Fibroblast of pulmonary artery (primary cell): ENCODE data around the gene RBM6.

Experiments
- DNase-seq: peaks from one replicate; pipeline ENCODE4 v3.0.0-alpha.2; 2010; ENCODE audit warnings: low read depth
- H3K4me3 ChIP-seq: replicated peaks from 2 replicates; pipeline ENCODE4 v1.5.1; 2011; ENCODE audit warnings: low read depth, mild to moderate bottlenecking, control low read depth, low read length, moderate library complexity
- TF ChIP-seq, protein P1 (sequence below): IDR thresholded peaks from 2 replicates; pipeline ENCODE4 v1.5.1; 2011; ENCODE audit warnings: mild to moderate bottlenecking, control low read depth, low read length, inconsistent platforms; ENCODE audit errors: missing control alignments

Gene RBM6

GRCh38 chr3:49924683-49925082, 15.3 kb upstream of the RBM6 start:
- DNase-seq = peak; percentile 73
- H3K4me3 ChIP-seq = no peak overlapping the region
- TF ChIP-seq, protein P1, sequence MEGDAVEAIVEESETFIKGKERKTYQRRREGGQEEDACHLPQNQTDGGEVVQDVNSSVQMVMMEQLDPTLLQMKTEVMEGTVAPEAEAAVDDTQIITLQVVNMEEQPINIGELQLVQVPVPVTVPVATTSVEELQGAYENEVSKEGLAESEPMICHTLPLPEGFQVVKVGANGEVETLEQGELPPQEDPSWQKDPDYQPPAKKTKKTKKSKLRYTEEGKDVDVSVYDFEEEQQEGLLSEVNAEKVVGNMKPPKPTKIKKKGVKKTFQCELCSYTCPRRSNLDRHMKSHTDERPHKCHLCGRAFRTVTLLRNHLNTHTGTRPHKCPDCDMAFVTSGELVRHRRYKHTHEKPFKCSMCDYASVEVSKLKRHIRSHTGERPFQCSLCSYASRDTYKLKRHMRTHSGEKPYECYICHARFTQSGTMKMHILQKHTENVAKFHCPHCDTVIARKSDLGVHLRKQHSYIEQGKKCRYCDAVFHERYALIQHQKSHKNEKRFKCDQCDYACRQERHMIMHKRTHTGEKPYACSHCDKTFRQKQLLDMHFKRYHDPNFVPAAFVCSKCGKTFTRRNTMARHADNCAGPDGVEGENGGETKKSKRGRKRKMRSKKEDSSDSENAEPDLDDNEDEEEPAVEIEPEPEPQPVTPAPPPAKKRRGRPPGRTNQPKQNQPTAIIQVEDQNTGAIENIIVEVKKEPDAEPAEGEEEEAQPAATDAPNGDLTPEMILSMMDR = no peak

DNA sequence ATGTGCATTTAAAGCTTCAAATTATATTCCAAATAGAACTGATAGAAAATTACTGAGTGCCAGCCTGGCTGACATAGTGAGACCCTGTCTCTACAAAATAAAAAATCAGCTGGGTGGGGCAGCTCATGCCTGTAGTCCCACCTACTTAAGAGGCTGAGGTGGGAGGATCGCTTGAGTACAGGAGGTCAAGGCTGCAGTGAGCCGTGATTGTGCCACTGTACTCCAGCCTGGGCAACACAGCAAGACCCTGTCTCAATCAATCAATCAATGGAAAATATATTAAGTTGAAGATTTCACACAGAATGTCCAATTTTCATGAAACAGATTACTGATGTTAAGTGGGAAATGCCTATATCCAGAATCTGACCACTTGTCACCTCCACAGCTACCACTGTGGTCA, 14.5 kb upstream of the RBM6 start:
- no peak for DNase-seq

DNA sequence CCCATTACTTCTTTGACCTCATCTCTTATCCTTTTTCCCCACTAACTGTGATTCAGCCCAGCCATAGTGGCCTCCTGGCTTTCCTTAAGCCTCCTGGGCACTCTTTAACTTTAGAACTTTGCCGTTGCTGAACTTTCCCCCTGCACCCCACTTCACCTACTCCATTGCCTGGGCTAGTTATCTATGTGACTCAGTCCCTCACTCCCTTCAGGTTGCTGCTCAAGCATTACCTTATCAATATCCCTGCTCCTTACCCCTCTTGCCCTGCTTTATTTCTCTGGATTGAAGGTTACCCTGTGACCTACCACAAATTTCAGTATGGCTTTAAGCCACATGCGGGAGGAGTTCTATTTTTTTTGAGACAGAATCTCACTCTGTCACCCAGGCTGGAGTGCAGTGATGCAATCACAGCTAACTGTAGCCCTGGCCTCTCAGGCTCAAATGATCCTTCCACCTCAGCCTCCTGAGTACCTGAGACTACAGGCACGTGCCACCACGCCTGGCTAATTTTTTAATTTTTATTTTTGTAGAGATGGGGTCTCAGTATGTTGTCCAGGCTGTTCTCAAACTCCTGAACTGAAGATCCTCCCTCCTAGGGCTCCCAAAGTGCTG, 13.7 kb upstream of the RBM6 start:
- TF ChIP-seq, protein P1 = no peak
- DNase-seq = no peak
- no peak overlapping the region for H3K4me3 ChIP-seq

More for the DNA sequence above, 14.5 kb upstream of the RBM6 start:
- TF ChIP-seq, protein P1 = no peak
- H3K4me3 ChIP-seq = no peak overlapping the region

DNA sequence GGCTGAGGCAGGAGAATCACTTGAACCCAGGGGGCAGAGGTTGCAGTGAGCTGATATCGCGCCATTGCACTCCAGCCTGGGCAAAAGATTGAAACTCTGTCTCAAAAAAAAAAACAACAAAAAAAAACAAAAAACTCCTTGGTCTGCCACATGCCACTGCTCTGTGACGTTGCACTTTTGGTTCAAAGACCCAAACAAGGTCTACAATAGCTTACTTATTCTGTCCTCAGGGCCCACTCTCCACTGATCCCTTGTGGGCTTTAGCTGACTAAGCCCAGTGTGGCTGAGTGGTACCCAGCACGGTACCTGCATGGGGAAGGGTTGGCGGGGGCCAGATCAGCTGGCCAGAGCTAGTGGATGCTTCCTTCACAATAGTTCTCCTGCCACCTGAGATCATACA, 12.2 kb upstream of the RBM6 start:
- no peak for DNase-seq
- no peak overlapping the region for H3K4me3 ChIP-seq
- TF ChIP-seq, protein P1 = no peak

DNA sequence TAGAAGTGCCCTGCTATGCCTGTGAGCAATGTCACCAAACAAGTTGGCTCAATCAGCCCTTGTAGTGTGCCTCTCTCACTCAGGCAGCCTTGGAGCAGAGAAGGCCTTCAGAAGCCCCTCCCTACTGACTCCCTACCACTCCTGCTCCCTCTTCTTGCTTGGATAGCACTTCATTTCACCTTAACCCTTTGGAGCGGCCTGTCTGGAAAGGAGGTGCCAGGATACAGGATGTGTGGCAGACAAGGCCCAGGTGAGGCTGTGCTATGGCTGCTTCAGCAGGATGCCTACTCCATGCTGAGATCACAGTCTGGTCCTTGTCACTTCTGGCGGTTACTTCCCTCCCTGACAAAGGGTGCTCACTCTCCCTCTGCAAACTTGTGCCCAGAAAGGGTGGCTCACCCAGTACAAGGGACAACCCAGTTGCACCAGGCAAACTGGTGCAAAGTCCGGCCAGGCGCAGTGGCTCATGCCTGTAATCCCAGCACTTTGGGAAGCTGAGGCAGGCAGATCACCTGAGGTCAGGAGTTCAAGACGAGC, 11.4 kb upstream of the RBM6 start:
- TF ChIP-seq, protein P1 = no peak
- peak overlapping the region; percentile 86 for H3K4me3 ChIP-seq
- no peak for DNase-seq

- peak; percentile 93 for DNase-seq
- TF ChIP-seq, protein P1 = peak; percentile 14
- peak within 1 kb of the TSS; percentile 86 for H3K4me3 ChIP-seq
These were observed 10.4 kb upstream of the RBM6 start, which contains the start of gene MON1A for GRCh38 chr3:49929291-49930167. Gene MON1A, minus strand, starts transcription at chr3:49929811. Its CDS starts 16,465 bp downstream, at chr3:49913346.
